Right lobe of liver (tissue), 6 donors: ENCODE data around the gene ST8SIA2. TPM values are rescaled to one million over a fixed set of nuclear protein-coding genes. Genes with fewer than 3 reads are reported as not detected.

Experiments
- ATAC-seq, 4 donors: fragments of 200-7000 bp; cut with Tn5 transposase; one replicate each; pipeline ENCODE4 v1.9.1; 2020; ENCODE audit warnings: mild to moderate bottlenecking in 4 of 4, moderate library complexity in 4 of 4
- DNase-seq, 3 donors: peaks; one replicate each; pipeline ENCODE4 v3.0.0-alpha.2; 2020
- H3K27ac ChIP-seq, 3 donors: fragments of 200-600 bp; one replicate each; pipeline ENCODE4 v1.8.0; 2022
- H3K27me3 ChIP-seq, 2 donors: fragments of 200-600 bp; one replicate each; pipeline ENCODE4 v1.8.0; 2022
- H3K36me3 ChIP-seq, 4 donors: fragments of 200-600 bp; sonication (generic) in 1 of 4; one replicate each; pipeline versions ENCODE4 v1.5.1 to v1.8.0; 2017 to 2022; ENCODE audit warnings: control low read depth in 1 of 4
- H3K4me1 ChIP-seq, 4 donors: fragments of 200-600 bp; sonication (generic) in 1 of 4; one replicate each; pipeline versions ENCODE4 v1.5.1 to v1.8.0; 2017 to 2022; ENCODE audit warnings: control low read depth in 1 of 4
- H3K4me3 ChIP-seq, 3 donors: fragments of 200-600 bp; one replicate each; pipeline ENCODE4 v1.8.0; 2022
- H3K9me3 ChIP-seq, 4 donors: fragments of 200-600 bp; sonication (generic) in 1 of 4; one replicate each; pipeline versions ENCODE4 v1.5.1 to v1.8.0; 2017 to 2022; ENCODE audit warnings: control low read depth in 1 of 4
- POLR2A ChIP-seq: fragments of 450-650 bp; IDR thresholded peaks from one replicate; pipeline ENCODE4 v1.6.1; 2017; ENCODE audit warnings: antibody characterized with exemption, mild to moderate bottlenecking
- WGBS: methylation state at CpG from one replicate; pipeline ENCODE4 v1.1.6; 2018; ENCODE audit warnings: low coverage, low lambda C conversion rate; ENCODE audit not compliant: insufficient coverage; ENCODE audit errors: missing lambda C conversion rate; 5-methylcytosine and 5-hydroxymethylcytosine counted together
- intact Hi-C, 2 donors: fragments of 100-400 bp; cut with DNase I; formaldehyde crosslinking; loops; one replicate each; pipeline versions ENCODE4 v1.11.2 to v1.14.1; 2022
- total RNA-seq, 6 experiments: library from RNA; depleted of rRNA in 2 of 6; stranded (reverse); fragments of >200 nt in 2 of 6; fragmentation: NEBNext Ultra II Directional in 3 of 6; extraction: Animal tissue kit (Norgen Biotek cat#: 25700) in 3 of 6; gene quantifications; one replicate each; pipeline versions ENCODE4 v1.1.0 to v1.2.4, GENCODE V29; 2016 to 2023
- TF ChIP-seq, protein P1 (sequence below), 4 donors: fragments of 200-600 bp in 3 of 4; fragments of 450-650 bp in 1 of 4; IDR thresholded peaks; one replicate each; pipeline versions ENCODE4 v1.5.1 to v1.8.0; 2016 to 2022; ENCODE audit warnings: antibody characterized with exemption in 4 of 4, mild to moderate bottlenecking in 2 of 4
- donor health status: DM: no; HTN: yes; CAD: no.
- donor health status: DM: no; HTN: no; CAD: no.
- donor health status: DM: no; HTN: no; CAD: no.
- donor health status: DM: no; HTN: yes; CAD: no.
- donor health status: DM: no; HTN: yes; CAD: no.

ST8SIA2 gene
- total RNA-seq, 6 experiments from 2014 or later, result not detected

- no peaks in the 10 kb centered on the region for H3K36me3 ChIP-seq
- no peak overlapping the region for H3K27ac ChIP-seq
- H3K9me3 ChIP-seq, result no peaks in the 10 kb centered on the region
- no peaks in the 10 kb centered on the region for H3K27me3 ChIP-seq
- TF ChIP-seq POLR2A, result no peak
- TF ChIP-seq, protein P1, sequence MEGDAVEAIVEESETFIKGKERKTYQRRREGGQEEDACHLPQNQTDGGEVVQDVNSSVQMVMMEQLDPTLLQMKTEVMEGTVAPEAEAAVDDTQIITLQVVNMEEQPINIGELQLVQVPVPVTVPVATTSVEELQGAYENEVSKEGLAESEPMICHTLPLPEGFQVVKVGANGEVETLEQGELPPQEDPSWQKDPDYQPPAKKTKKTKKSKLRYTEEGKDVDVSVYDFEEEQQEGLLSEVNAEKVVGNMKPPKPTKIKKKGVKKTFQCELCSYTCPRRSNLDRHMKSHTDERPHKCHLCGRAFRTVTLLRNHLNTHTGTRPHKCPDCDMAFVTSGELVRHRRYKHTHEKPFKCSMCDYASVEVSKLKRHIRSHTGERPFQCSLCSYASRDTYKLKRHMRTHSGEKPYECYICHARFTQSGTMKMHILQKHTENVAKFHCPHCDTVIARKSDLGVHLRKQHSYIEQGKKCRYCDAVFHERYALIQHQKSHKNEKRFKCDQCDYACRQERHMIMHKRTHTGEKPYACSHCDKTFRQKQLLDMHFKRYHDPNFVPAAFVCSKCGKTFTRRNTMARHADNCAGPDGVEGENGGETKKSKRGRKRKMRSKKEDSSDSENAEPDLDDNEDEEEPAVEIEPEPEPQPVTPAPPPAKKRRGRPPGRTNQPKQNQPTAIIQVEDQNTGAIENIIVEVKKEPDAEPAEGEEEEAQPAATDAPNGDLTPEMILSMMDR (IDR thresholded peaks at IDR 0.05), result no peak
- no peaks in the 10 kb centered on the region for H3K4me1 ChIP-seq
- no peak overlapping the region for H3K4me3 ChIP-seq
- 74% methylated on average over 7 of the region's 7 CpGs for WGBS
- intact Hi-C loops, result no loop called here
- DNase-seq (no peak), ATAC-seq (no peak)
Observed at GRCh38 chr15:92463826-92464225, 70.1 kb downstream of the ST8SIA2 start.

DNA sequence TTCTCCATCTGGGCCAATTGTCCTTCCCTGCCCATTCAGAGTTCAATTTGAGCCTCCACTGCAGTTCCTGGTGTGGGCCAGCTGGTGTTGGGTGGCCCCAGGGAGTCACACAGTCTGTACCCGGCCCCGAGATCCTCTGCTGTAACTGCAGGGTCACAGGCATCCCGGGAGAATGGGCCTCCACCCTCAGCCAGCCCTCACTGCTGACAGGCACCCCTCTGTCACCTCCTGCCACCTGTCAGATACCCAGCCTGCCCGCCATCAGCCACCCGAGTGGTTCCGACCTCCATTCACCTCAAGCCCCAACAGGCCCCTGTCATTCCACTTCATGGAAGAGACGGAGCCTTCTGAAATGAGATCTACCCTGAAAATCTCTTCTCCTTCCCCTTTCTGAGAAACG, 73.2 kb downstream of the ST8SIA2 start:
- 0% methylated on average over 1 of the region's 8 CpGs for WGBS
- Histone ChIP-seq H3K4me3 (no peak overlapping the region), H3K36me3 (no peaks in the 10 kb centered on the region), H3K27ac (no peak overlapping the region), H3K9me3 (no peaks in the 10 kb centered on the region), H3K27me3 (no peaks in the 10 kb centered on the region), H3K4me1 (no peaks in the 10 kb centered on the region)
- no peak for DNase-seq
- ATAC-seq, result no peak
- intact Hi-C loops, result no loop called here
- TF ChIP-seq, protein P1 (IDR thresholded peaks at IDR 0.05), result no peak
- no peak for TF ChIP-seq POLR2A

- Histone ChIP-seq H3K36me3 (no peaks in the 10 kb centered on the region), H3K4me1 (no peaks in the 10 kb centered on the region), H3K4me3 (no peak overlapping the region), H3K27ac (no peak overlapping the region), H3K27me3 (no peaks in the 10 kb centered on the region), H3K9me3 (no peaks in the 10 kb centered on the region)
- ATAC-seq (no peak), DNase-seq (no peak)
- TF ChIP-seq, protein P1 (IDR thresholded peaks at IDR 0.05), result no peak
- TF ChIP-seq POLR2A, result no peak
- intact Hi-C loops, result no loop called here
- WGBS, result 70% methylated on average over 11 of the region's 11 CpGs
Observed at GRCh38 chr15:92467245-92467644, 73.6 kb downstream of the ST8SIA2 start.

- Histone ChIP-seq H3K36me3 (no peaks in the 10 kb centered on the region), H3K27me3 (no peaks in the 10 kb centered on the region), H3K9me3 (no peaks in the 10 kb centered on the region), H3K27ac (no peak overlapping the region), H3K4me1 (no peaks in the 10 kb centered on the region), H3K4me3 (no peak overlapping the region)
- 49% methylated on average over 2 of the region's 3 CpGs for WGBS
- intact Hi-C loops, result no loop called here
- no peak for TF ChIP-seq POLR2A
- TF ChIP-seq, protein P1 (IDR thresholded peaks at IDR 0.05), result no peak
- ATAC-seq (no peak), DNase-seq (no peak)
Observed at GRCh38 chr15:92468991-92469390, 75.3 kb downstream of the ST8SIA2 start.

- Histone ChIP-seq H3K4me1 (no peaks in the 10 kb centered on the region), H3K27ac (no peak overlapping the region), H3K27me3 (no peaks in the 10 kb centered on the region), H3K9me3 (no peaks in the 10 kb centered on the region), H3K4me3 (no peak overlapping the region), H3K36me3 (no peaks in the 10 kb centered on the region)
- DNase-seq (no peak), ATAC-seq (no peak)
- intact Hi-C loops, result no loop called here
- no peak for TF ChIP-seq POLR2A
- TF ChIP-seq, protein P1 (IDR thresholded peaks at IDR 0.05), result no peak
Observed at GRCh38 chr15:92471288-92471687, 77.6 kb downstream of the ST8SIA2 start.
